GM12878 (cell line): ENCODE data around the gene TRIM3. TPM values are rescaled to one million over a fixed set of nuclear protein-coding genes. Genes with fewer than 3 reads are reported as not detected.
A peak's percentile ranks its signal among the peaks of the same experiment; 100 is the strongest.

Experiments used
- ATF7 ChIP-seq: fragments of 450-650 bp; IDR thresholded peaks from 2 replicates; pipeline ENCODE4 v1.6.1; 2016; ENCODE audit warnings: low read depth, mild to moderate bottlenecking
- BHLHE40 ChIP-seq, 2 experiments: fragments of 450-650 bp in 1 of 2; IDR thresholded peaks; 2 replicates each; pipeline ENCODE4 v1.6.1; 2011 to 2017; ENCODE audit warnings: low read depth in 2 of 2, borderline replicate concordance in 1 of 2, improper control_type of control experiment in 1 of 2, low read length in 1 of 2, mild to moderate bottlenecking in 1 of 2
- CBX5 ChIP-seq: sonication (generic); IDR thresholded peaks from 2 replicates; pipeline ENCODE4 v1.6.1; 2016; ENCODE audit warnings: low read depth, moderate library complexity, mild to moderate bottlenecking, inconsistent platforms
- CHD2 ChIP-seq: IDR thresholded peaks from 2 replicates; pipeline ENCODE4 v1.6.1; 2011; ENCODE audit warnings: low read depth, low read length, improper control_type of control experiment, borderline replicate concordance
- ELK1 ChIP-seq: IDR thresholded peaks from 2 replicates; pipeline ENCODE4 v1.6.1; 2012; ENCODE audit warnings: low read depth, low read length, improper control_type of control experiment
- IKZF1 ChIP-seq: fragments of 450-650 bp; conservative IDR thresholded peaks from 2 replicates; pipeline ENCODE4 v1.6.1; 2017; ENCODE audit warnings: antibody characterized with exemption, mild to moderate bottlenecking
- JUNB ChIP-seq: IDR thresholded peaks from 2 replicates; pipeline ENCODE4 v1.6.1; 2016; ENCODE audit warnings: antibody characterized with exemption, mild to moderate bottlenecking
- KDM1A ChIP-seq: fragments of 200-600 bp; sonication (generic); IDR thresholded peaks from 2 replicates; pipeline ENCODE4 v1.6.1; 2016; ENCODE audit warnings: borderline replicate concordance
- LARP7 ChIP-seq: fragments of 450-650 bp; IDR thresholded peaks from 2 replicates; pipeline ENCODE4 v1.6.1; 2017; ENCODE audit warnings: mild to moderate bottlenecking
- MYB ChIP-seq: fragments of 150-350 bp; IDR thresholded peaks from 2 replicates; pipeline ENCODE4 v1.6.1; 2014; ENCODE audit warnings: mild to moderate bottlenecking, low read depth, low read length, borderline replicate concordance
- MYC ChIP-seq: IDR thresholded peaks from 2 replicates; pipeline ENCODE4 v1.6.1; 2011; ENCODE audit warnings: mild to moderate bottlenecking, low read length, moderate library complexity, inconsistent platforms; ENCODE audit not compliant: insufficient read depth, insufficient replicate concordance, insufficient read length, severe bottlenecking
- NFXL1 ChIP-seq: fragments of 450-650 bp; IDR thresholded peaks from 2 replicates; pipeline ENCODE4 v1.6.1; 2017; ENCODE audit warnings: antibody characterized with exemption, mild to moderate bottlenecking, borderline replicate concordance
- NFYB ChIP-seq: IDR thresholded peaks from 2 replicates; pipeline ENCODE4 v1.6.1; 2011; ENCODE audit warnings: low read depth, mild to moderate bottlenecking, low read length, improper control_type of control experiment, moderate library complexity; ENCODE audit not compliant: insufficient read depth
- PML ChIP-seq: IDR thresholded peaks from 2 replicates; pipeline ENCODE4 v1.6.1; 2012; ENCODE audit warnings: low read length, inconsistent platforms
- POLR2AphosphoS2 ChIP-seq: IDR thresholded peaks from 2 replicates; pipeline ENCODE4 v1.6.1; 2011; ENCODE audit warnings: low read depth, mild to moderate bottlenecking, low read length, improper control_type of control experiment, moderate library complexity
- POLR2AphosphoS5 ChIP-seq: IDR thresholded peaks from 2 replicates; pipeline ENCODE4 v1.6.1; 2011; ENCODE audit warnings: mild to moderate bottlenecking, low read length, inconsistent platforms
- POU2F2 ChIP-seq: IDR thresholded peaks from 3 replicates; pipeline ENCODE4 v1.6.1; 2011; ENCODE audit warnings: low read depth, mild to moderate bottlenecking, low read length, borderline replicate concordance
- RAD51 ChIP-seq: fragments of 450-650 bp; IDR thresholded peaks from 2 replicates; pipeline ENCODE4 v1.6.1; 2016; ENCODE audit warnings: moderate library complexity, mild to moderate bottlenecking, inconsistent platforms
- SIX5 ChIP-seq: IDR thresholded peaks from 2 replicates; pipeline ENCODE4 v1.6.1; 2011; ENCODE audit warnings: mild to moderate bottlenecking, low read depth, low read length, moderate library complexity; ENCODE audit not compliant: severe bottlenecking
- SMAD1 ChIP-seq: fragments of 450-650 bp; IDR thresholded peaks from 2 replicates; pipeline ENCODE4 v1.6.1; 2018; ENCODE audit warnings: mild to moderate bottlenecking, low read depth; ENCODE audit not compliant: partially characterized antibody
- SMARCA5 ChIP-seq: fragments of 450-650 bp; IDR thresholded peaks from 2 replicates; pipeline ENCODE4 v1.6.1; 2017; ENCODE audit warnings: mild to moderate bottlenecking
- SREBF2 ChIP-seq: IDR thresholded peaks from 2 replicates; pipeline ENCODE4 v1.6.1; 2012; ENCODE audit warnings: mild to moderate bottlenecking, low read length
- SUPT20H ChIP-seq: IDR thresholded peaks from 2 replicates; pipeline ENCODE4 v1.6.1; 2011; ENCODE audit warnings: low read depth, mild to moderate bottlenecking, low read length, moderate library complexity, borderline replicate concordance; ENCODE audit not compliant: control insufficient read depth
- TAF1 ChIP-seq: IDR thresholded peaks from 2 replicates; pipeline ENCODE4 v1.6.1; 2011; ENCODE audit warnings: mild to moderate bottlenecking, low read depth, low read length, borderline replicate concordance
- ZNF24 ChIP-seq: fragments of 450-650 bp; IDR thresholded peaks from 2 replicates; pipeline ENCODE4 v1.6.1; 2017; ENCODE audit warnings: antibody characterized with exemption, mild to moderate bottlenecking
- ZNF274 ChIP-seq: IDR thresholded peaks from one replicate; pipeline ENCODE4 v1.8.0; 2011; ENCODE audit not compliant: insufficient read length, insufficient read depth
- ZNF622 ChIP-seq: fragments of 450-650 bp; IDR thresholded peaks from 2 replicates; pipeline ENCODE4 v1.6.1; 2017; ENCODE audit warnings: mild to moderate bottlenecking, inconsistent platforms
- polyA plus RNA-seq, 11 experiments: library from polyadenylated mRNA; depleted of rRNA in 4 of 11; unstranded in 6 of 11; stranded (reverse) in 5 of 11; fragments of >200 nt; fragmentation: Nextera tagmentation in 4 of 11; fragmentation: Illumina TruSeq in 1 of 11; extraction: Ambion mirVana in 4 of 11; extraction: Trizol in 1 of 11; gene quantifications; 1 replicate in 1 of 11; 2 replicates in 10 of 11; pipeline versions ENCODE4 v1.2.1 to v1.2.3, GENCODE V29; 2011 to 2016; ENCODE audit warnings: inconsistent platforms in 2 of 11, missing spikeins in 2 of 11, low read depth in 1 of 11
- total RNA-seq, 4 experiments: library from RNA; depleted of rRNA in 3 of 4; stranded (reverse); fragments of >200 nt in 3 of 4; fragmentation: Illumina TruSeq in 1 of 4; extraction: Trizol in 1 of 4; gene quantifications; 2 replicates each; pipeline versions ENCODE4 v1.2.1 to v1.2.3, GENCODE V29; 2013 to 2021

TRIM3 gene
- total and polyA plus RNA-seq, 10 of the 15 experiments (the other 5 are each of a cell fraction or from before 2014, with no cell fraction given): 0.34 to 11.8 (median 4.8) TPM

- TF ChIP-seq MYB (no peak), ELK1 (no peak), ZNF274 (no peak), TAF1 (peak; percentile 49; the same call in 1 of the 2 replicates), SREBF2 (no peak), NFXL1 (no peak), ZNF24 (no peak), MYC (no peak), POLR2AphosphoS5 (no peak), BHLHE40 (IDR thresholded peaks at IDR 0.05; ENCODE audit: borderline replicate concordance in 1 of 2, low read depth in 2 of 2, low read length in 1 of 2) (peak in 1 of 2 experiments; percentile 45; a peak in 1 of 4 replicates), KDM1A (no peak), POLR2AphosphoS2 (no peak), CBX5 (no peak), RAD51 (no peak), ZNF622 (no peak), NFYB (no peak), POU2F2 (peak; percentile 17; the same call in 1 of the 3 replicates), CHD2 (no peak), SIX5 (no peak), SMARCA5 (no peak), PML (peak; percentile 73; the same call in 1 of the 2 replicates), SUPT20H (no peak), IKZF1 (peak; percentile 86; the same call in 1 of the 2 replicates), ATF7 (peak; percentile 23; the same call in 1 of the 2 replicates), LARP7 (no peak), JUNB (peak; percentile 86), SMAD1 (no peak)
Observed at GRCh38 chr11:6402561-6402981, 71.2 kb downstream of the TRIM3 start (continued).
